NCI-H128 (cell line): Measurements from ENCODE around the gene TBC1D4.
A peak's percentile ranks its signal among the peaks of the same experiment; 100 is the strongest.

ENCODE experiments used
- DNase-seq: peaks from one replicate; lab custom pipeline; 2025; ENCODE audit not compliant: unreplicated experiment; lab: John Stamatoyannopoulos, UW

Gene TBC1D4, protein sequence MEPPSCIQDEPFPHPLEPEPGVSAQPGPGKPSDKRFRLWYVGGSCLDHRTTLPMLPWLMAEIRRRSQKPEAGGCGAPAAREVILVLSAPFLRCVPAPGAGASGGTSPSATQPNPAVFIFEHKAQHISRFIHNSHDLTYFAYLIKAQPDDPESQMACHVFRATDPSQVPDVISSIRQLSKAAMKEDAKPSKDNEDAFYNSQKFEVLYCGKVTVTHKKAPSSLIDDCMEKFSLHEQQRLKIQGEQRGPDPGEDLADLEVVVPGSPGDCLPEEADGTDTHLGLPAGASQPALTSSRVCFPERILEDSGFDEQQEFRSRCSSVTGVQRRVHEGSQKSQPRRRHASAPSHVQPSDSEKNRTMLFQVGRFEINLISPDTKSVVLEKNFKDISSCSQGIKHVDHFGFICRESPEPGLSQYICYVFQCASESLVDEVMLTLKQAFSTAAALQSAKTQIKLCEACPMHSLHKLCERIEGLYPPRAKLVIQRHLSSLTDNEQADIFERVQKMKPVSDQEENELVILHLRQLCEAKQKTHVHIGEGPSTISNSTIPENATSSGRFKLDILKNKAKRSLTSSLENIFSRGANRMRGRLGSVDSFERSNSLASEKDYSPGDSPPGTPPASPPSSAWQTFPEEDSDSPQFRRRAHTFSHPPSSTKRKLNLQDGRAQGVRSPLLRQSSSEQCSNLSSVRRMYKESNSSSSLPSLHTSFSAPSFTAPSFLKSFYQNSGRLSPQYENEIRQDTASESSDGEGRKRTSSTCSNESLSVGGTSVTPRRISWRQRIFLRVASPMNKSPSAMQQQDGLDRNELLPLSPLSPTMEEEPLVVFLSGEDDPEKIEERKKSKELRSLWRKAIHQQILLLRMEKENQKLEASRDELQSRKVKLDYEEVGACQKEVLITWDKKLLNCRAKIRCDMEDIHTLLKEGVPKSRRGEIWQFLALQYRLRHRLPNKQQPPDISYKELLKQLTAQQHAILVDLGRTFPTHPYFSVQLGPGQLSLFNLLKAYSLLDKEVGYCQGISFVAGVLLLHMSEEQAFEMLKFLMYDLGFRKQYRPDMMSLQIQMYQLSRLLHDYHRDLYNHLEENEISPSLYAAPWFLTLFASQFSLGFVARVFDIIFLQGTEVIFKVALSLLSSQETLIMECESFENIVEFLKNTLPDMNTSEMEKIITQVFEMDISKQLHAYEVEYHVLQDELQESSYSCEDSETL (N-terminal part only)

DNA sequence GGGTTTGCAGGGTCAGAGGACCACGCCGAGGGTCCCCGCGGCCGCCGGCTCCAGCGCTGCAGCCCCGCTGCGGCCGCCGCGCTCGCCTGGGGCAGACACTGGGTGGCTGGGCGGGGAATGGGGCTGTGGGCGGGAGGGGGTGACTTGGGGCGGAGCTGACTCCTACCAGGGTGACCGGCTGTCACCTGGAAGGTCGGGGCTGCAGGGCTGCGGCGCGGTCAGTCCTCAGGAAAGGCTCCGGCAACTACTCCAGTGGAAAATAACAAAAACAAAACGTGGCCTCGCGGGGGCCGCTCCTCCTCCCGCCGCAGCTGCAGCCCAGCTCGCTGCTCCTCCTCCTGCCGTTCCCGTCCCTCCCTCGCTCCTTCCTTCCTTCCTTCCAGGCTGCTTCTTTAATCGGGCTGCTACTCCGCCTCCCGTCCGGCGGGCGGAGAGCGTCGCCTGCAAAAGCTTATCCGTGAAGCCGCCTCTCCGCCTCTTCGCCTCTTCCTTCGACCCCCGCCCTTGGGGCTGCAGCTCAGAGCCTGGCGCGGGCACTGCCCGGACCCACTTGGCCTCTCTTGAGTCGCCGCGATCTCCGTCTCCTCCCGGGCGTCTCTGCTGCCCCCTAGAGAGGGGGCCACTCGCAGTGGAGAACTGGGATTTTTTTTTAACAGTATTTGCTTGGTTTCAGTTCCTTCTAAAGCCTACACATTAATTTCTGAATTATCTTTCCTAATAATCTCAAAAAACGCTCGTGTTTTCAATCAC lies at the start of gene TBC1D4:
Gene TBC1D4, minus strand, starts transcription at position 100 of the 750 bp plus-strand sequence. CDS start 402 bp downstream, outside the sequence.
- DNase-seq = peak; percentile 69

DNA sequence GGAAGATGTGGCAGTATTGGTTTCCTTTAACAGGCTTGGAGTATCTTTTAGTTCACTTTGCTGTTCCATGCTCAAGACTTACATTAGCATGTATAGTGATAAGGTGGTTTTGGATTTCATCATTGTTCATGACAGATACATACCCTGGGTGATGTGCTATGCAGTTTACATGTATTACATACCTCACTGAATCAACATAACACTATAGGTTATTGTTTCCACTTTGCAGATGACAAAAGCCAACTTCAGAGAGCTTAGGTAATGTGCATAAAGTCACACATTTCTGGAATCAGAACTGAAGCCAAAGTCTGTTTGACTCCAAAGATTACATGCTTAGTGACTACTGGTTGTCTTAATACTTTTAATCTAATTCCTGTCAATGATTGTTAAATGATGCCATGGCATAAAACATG lies 48.6 kb upstream of the TBC1D4 start:
- DNase-seq = no peak

DNA sequence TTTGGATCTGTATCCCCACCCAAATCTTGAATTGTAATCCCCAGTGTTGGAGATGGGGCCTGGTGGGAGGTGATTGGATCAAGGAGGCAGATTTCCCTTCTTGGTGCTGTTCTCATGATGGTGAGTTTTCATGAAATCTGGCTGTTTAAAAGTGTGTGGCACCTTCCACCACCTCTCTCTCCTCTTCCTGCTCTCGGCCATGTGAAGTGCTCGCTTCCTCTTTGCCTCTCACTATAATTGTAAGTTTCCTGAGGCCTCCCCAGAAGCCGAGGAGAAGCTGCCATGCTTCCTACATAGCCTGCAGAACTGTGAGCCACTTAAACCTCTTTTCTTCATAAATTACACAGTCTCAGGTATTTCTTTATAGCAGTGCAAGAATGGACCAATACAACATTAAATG lies 40.0 kb upstream of the TBC1D4 start:
- DNase-seq = no peak

DNA sequence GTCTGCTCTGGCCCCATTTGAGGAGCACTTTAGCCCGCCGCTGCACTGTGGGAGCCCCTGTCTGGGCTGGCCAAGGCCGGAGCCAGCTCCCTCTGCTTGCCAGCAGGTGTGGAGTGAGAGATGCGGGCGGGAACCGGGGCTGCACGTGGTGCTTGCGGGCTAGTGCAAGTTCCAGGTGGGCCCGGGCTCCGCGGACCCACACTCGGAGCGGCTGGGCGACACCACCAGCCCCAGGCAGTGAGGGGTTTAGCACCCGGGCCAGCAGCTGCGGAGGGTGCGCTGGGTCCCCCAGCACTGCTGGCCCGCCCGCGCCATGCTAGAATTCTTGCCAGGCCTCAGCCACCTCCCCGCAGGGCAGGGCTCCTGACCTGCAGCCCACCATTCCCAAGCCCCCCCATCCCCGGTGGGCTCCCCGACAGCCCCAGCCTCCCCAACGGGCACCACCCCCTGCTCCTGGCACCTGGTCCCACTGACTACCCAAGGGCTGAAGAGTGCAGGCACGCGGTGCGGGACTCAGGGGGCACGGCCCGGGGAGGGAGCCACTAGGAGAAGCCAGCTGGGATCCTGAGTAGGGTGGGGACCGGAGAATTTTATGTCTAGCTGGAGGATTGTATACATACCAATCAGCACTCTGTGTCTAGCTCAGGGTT lies 36.6 kb upstream of the TBC1D4 start:
- DNase-seq = no peak

DNA sequence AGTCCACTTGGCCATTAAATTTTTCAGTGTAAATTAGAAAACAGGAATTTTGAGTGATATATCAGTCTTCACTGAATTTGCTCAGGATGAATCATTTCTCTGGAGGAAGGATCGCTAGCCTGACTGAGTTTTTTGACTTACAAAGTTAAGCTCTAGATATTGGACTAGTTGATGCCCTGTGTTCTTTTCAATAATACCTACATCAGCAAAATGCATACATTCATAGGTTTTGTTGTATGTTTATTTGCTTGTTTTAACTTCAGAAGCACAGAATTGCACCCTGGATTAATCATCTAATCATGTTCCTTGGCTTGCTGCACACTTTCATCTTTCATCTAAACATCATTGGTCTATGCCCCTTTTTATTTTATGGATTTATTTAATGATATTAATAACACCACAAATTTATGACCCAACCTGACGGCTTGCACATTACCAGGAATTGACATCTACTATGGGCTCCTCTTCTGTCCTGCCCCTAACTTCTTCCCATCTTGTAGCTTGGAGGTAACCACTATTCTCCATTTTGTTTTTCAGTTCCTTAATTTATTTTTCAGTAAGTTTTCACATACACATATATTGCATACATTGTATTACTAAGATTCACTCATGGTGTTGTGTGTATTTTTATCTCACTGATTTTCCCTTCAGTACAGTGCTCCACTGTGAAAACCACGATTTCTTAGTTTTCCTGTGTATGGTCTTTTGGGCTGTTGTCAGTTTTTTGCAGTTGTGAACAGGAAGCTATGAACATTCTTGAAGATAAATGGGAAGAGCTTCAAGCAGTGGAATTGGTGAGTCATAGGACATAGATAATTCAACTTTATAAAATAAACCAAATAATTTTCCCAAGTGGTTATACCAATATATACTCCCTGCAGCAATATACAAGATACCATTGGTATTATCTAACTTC lies 32.4 kb upstream of the TBC1D4 start:
- DNase-seq = no peak

DNA sequence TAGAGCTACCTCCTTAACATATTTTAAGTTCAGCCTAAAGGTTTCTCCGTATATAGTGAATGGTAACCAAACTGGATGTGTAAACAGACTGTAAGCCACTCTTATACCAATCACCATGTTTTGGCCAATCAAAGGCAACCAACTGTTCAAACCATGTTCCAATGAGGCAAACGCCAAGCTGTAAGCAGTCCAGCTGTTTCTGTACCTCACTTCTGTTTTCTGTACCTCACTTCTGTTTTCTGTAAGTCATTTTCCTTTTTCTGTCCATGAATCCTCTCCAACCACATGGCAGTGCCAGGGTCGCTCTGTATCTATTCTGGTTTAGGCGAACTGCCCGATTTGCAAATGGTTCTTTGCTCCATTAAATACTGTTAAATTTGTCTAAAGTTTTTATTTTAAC lies 31.3 kb upstream of the TBC1D4 start:
- DNase-seq = no peak

DNA sequence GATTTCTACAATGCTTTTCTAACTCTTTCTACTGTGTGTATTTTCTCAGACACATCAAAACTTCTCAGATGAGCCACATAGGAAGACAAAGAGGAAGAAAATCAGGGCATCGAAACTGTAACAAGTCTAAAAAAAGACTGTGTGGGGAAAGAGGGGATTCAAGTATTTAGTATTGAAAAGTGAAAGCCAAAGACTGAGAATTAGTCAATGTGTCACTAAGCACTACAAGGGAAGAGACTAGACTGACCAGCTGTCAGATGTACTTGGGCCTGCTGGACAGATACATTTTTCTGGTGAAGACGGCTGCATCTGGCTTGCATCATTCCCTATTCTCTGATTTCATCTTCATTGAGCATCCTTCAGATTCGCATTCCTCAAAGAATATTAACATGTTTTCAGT lies 30.3 kb upstream of the TBC1D4 start:
- no peak for DNase-seq

DNA sequence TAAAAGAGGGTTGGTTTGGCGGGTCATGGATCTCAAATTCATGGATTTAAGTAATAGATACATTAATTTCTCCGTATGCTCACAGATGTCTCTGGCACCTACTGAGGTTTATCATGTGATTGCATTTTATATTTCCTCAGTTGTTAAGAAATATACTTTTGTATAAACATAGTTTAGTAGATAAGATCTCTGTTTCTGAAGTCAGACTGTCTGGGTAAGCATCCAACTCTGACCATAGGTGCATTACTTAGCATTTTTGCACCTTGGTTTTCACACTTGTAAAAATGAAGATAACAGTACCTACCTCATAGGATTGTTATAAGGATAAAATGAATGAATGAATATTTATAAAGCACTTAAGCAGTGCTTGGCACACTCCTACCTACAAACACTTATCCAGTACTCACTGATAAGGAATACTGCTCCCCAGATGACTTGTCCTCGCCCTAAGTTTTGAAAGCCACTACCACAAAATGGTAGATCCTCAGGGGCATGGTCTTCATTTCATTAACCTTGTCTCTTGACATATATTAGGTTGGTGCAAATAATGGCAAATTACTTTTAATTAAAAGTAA lies 29.2 kb upstream of the TBC1D4 start:
- DNase-seq = no peak

DNA sequence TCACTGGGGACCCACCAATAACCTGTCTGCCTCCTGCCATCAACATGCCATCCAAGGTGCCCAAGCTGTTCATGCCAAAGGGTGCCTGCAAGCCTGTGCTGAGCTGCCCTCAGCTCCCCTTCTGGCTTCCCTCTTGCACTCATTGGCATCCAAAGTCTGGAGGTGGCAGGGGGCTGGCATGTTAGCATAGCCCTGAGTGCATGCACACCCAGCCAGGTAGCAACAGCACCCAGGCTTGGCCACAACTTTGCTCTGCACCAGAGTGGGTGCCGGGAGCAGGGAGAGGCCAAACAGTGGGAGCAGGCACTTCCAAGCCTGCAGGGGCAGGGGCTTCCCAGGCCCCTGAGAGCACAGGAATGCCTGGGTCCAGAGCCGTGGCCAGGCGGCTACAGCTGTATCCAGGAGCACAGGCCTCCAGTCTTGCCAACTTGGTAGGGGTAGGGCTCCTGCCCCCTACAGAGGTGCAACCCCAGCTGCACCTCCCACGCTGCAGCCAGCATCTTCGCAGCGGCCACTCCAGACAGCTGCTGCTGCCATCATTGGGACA lies 26.1 kb upstream of the TBC1D4 start:
- DNase-seq = no peak

DNA sequence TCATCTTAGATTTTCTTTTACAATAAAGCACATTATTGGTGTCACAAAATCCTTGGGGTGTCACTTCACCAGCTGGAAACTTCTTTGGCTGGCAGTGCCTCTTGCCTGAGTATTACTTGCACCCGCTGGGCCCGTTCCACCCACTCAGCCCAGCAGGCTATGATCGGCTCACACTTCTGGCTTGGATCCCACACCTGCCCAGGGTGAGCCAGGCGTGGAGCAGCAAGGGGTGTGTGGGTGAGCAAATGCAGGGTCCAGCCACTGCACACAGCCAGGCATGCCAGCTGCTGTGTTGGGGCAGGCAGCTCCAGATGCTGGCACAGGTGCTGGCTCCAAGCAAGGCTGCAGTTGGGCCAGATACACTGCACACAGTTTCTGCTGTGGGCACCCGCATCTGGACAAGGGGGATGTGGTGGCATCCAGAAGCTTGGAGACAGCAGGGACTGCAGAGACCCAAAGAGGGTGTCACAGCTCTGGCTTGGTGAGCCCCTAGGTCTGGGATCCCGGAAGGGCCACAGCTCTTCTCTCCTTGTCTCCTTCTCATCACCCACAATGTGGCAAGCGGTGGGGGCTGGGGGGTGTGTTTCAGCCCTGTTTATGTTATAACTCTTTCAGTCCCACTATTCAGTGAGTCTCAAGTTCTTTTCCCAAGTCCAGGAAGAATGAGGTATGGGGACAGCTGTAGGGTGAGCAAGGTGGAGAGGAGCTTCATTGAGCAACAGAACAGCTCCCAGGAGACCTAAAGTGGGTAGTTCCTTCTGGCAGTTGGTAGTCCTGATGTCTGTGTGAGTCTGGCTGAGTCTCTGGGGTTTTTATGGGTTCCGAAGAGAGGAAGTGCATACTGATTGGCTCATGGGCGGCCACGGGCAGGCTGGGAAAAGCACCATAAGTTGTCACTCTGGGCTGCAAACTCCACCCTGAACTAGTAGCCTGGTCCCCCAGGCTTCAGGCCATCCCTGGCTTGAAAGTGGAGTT lies 25.3 kb upstream of the TBC1D4 start:
- DNase-seq = no peak

DNA sequence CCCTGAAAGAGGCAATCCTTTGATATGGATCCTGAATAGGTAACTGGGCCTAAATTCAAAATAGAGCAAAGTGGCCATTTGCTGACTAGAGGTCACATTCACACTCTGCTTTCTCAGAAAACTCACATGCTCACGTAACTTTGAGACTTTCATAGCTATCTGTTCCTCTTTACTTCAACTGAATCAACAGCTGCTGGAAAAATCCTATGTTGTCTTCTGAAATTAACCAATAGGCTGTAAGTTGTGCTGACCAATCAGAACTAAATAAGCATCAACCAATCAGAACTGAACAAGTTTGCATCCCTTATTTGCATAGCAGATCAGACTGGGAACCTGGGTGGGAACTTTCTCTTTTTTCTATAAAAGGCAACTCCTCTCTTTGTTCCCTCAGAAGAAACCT lies 24.0 kb upstream of the TBC1D4 start:
- DNase-seq = no peak

DNA sequence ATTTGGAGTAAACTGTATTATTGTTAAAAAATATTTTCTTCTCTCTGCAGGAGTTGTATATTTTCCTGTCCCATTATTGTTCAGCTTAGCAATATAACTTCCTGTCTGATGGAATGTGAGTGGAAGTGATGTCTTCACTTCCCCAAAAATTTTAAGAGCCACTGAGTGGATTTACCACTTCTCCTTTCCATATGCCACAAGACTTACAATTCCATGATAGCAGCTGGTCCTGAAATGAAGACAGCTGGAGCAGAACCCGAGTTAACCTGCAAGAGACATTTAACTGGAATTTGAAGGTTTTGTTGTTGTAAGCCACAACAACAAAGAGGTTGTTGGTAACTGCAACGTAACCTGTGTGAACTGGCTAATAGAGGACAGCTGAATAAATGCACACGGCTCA lies 23.4 kb upstream of the TBC1D4 start:
- no peak for DNase-seq

DNA sequence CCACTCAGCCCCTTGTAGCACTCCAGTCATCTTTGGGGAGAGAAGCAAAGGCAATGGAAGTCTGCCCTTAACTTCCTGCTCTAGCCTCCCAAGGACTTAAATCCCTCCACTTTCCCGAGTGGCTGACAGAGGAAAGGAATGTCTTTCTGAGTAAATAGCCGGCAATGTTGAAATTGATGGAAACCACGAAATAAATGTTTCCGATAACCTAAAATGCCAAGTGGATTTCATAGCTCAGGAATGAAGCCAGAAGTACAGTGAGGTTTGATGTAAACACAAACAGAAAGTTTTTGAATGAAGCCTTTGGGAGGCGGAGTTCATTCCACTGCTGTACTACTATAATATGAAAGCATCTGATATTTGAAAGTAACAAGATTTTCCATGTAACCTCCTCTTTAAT lies 14.0 kb upstream of the TBC1D4 start:
- DNase-seq = no peak

DNA sequence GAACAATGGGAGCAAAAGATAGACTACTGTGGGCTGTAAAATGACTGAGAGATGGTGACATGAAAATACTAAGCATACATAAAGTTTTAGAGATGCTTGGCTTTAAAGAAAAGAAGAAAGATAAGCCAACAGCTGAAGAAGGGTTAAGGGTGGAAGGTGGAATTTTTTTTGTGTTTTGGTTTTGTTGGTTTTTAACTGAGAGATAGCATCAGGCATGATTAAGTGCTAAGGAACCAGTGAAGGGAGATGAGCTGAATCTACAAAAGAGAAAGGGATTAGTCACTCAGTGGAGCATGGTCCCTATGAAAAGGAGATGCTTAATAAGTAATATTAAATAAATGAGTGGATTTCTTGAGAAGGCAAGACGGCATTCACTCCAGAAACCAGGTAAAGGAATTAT lies 12.5 kb upstream of the TBC1D4 start:
- no peak for DNase-seq

DNA sequence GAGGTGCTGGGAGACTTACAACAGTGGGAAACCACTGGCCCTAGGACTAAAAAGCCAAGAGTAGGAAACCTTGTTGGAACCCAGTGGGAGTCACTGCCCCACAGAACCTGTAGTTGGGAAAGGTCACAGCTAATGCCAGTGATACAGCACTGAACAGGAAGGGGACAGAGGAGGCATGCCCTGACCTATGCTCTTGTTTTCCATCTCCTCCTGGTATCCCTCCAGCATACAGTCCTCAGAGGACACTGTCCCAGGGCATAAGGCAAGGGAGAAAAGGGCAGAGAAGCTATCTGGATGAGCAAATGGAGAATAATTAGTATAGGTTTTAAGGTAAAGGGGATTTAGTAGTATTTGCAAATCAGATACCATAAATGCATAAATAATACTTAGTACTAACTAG lies 11.2 kb upstream of the TBC1D4 start:
- DNase-seq = no peak

DNA sequence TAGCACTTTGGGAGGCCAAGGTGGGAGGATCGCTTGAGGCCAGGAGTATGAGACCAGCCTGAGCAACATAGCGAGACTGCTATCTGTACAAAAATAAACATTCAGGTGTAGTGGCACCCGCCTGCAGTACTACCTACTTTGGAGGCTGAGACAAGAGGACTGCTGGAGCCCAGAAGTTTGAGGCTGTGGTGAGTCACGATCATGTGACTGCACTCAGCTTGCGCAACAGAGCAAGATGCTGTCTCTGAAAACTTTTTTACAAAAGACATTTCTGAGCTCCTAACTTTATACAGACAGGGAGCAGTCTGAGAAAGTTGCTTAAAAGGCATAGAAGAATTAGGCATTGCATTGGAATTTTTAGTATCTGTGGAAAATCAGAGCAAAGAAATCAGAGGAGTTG lies 10.4 kb upstream of the TBC1D4 start:
- DNase-seq = no peak

DNA sequence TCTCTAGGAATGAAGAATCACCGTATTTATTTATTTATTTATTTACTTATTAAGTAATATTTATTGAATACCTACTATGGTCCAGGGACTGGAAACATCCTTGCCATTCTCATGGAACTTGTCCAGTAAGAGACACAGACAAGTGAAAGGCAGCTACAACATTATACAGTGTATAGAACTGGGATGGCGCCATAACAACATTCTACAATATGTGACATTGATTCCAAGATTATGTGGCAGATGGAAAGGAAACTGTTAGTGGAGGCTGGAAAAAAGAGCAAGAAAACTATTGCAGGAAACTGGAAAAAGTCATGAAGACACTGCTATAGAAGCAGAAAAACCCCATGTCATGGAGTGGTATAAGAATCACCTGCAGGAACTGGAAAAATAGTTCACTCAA lies 9.4 kb upstream of the TBC1D4 start:
- DNase-seq = no peak
